HCT116 (cell line): ENCODE results near the gene PCSK2. TPM values are rescaled to one million over a fixed set of nuclear protein-coding genes. Genes with fewer than 3 reads are reported as not detected.

Experiments used
- ATAC-seq: fragments of 200-7000 bp; cut with Tn5 transposase; 2 replicates; pipeline ENCODE4 v1.9.1; 2020; ENCODE audit warnings: mild to moderate bottlenecking, moderate library complexity
- BruUV-seq: library from RNA; stranded (reverse); fragments of 400-500 nt; replicated peaks from 2 replicates; lab custom pipeline; 2021; lab: Mats Ljungman, UMichigan
- CTCF ChIA-PET: fragments of 300-600 bp; sonication (Branson Sonifier 250); formaldehyde crosslinking; loops from one replicate; lab custom pipeline; 2021; ENCODE audit warnings: antibody characterized with exemption; lab: Charles Lee
- POLR2A ChIA-PET: fragments of 300-600, 350-600 bp; sonication (Branson Sonifier 250); formaldehyde crosslinking; loops from one replicate; lab custom pipeline; 2021; ENCODE audit warnings: antibody characterized with exemption; lab: Charles Lee
- RAD21 ChIA-PET, 2 experiments: fragments of 300-600 bp; sonication (Branson Sonifier 250); formaldehyde crosslinking; loops; one replicate each; lab custom pipeline; 2023; ENCODE audit warnings: low total read pairs in 2 of 2; ENCODE audit not compliant: uncharacterized antibody in 2 of 2, unreplicated experiment in 2 of 2, low non-redundant PET in 1 of 2; lab: Charles Lee
- DNase-seq: peaks from one replicate; pipeline ENCODE4 v3.0.0-alpha.2; 2010; ENCODE audit warnings: low read depth, low spot score
- H2AFZ ChIP-seq: fragments of 200-600 bp; shearing (Covaris generic), sonication (generic); 2 replicates; pipeline ENCODE4 v1.6.1; 2017; ENCODE audit warnings: low read depth, mixed run types, mixed read lengths, antibody characterized with exemption, low read length; ENCODE audit not compliant: poor library complexity, severe bottlenecking
- H3K27ac ChIP-seq: 2 replicates; pipeline ENCODE4 v1.5.1; 2012; ENCODE audit warnings: low read depth, low read length
- H3K27me3 ChIP-seq: fragments of 200-600 bp; sonication (generic); 2 replicates; pipeline ENCODE4 v1.6.1; 2016; ENCODE audit warnings: mixed run types, low read length, mixed read lengths; ENCODE audit not compliant: insufficient read depth
- H3K36me3 ChIP-seq, 2 experiments: fragments of 200-500 bp in 1 of 2; fragments of 200-600 bp in 1 of 2; sonication (Bioruptor generic) in 1 of 2; sonication (generic) in 1 of 2; 2 replicates each; pipeline versions ENCODE4 v1.5.1 to v1.6.1; 2014 to 2016; ENCODE audit warnings: low read length in 2 of 2, inconsistent platforms in 1 of 2, mixed read lengths in 1 of 2, mixed run types in 1 of 2; ENCODE audit not compliant: insufficient read depth in 2 of 2, control insufficient read depth in 1 of 2
- H3K4me1 ChIP-seq, 2 experiments: fragments of 200-600 bp in 1 of 2; sonication (generic) in 1 of 2; 2 replicates each; pipeline versions ENCODE4 v1.5.1 to v1.6.1; 2012 to 2017; ENCODE audit warnings: low read length in 2 of 2, inconsistent platforms in 1 of 2, mild to moderate bottlenecking in 1 of 2, mixed read lengths in 1 of 2, mixed run types in 1 of 2, moderate library complexity in 1 of 2; ENCODE audit not compliant: insufficient read depth in 2 of 2, control insufficient read depth in 1 of 2
- H3K4me2 ChIP-seq: fragments of 200-600 bp; sonication (generic); 2 replicates; pipeline ENCODE4 v1.6.1; 2017; ENCODE audit warnings: mixed run types, low read length, mixed read lengths
- H3K4me3 ChIP-seq, 2 experiments: fragments of 200-600 bp in 1 of 2; sonication (generic) in 1 of 2; replicated peaks in 1 of 2; 2 replicates each; pipeline ENCODE4 v1.5.1; 2011 to 2016; ENCODE audit warnings: low read length in 2 of 2, control low read depth in 1 of 2, low read depth in 1 of 2, mild to moderate bottlenecking in 1 of 2, mixed read lengths in 1 of 2, mixed run types in 1 of 2
- H3K79me2 ChIP-seq: fragments of 200-600 bp; sonication (generic); 2 replicates; pipeline ENCODE4 v1.6.1; 2017; ENCODE audit warnings: mild to moderate bottlenecking, mixed run types, low read length, moderate library complexity, mixed read lengths; ENCODE audit not compliant: insufficient read depth
- H3K9ac ChIP-seq: fragments of 200-600 bp; sonication (generic); 2 replicates; pipeline ENCODE4 v1.6.1; 2016; ENCODE audit warnings: low read length, mixed read lengths
- H3K9me2 ChIP-seq: fragments of 200-600 bp; sonication (generic), shearing (Covaris generic); 2 replicates; pipeline ENCODE4 v1.6.1; 2017; ENCODE audit warnings: mixed run types, mild to moderate bottlenecking, moderate library complexity; ENCODE audit not compliant: insufficient read depth
- H3K9me3 ChIP-seq, 2 experiments: fragments of 200-500 bp in 1 of 2; fragments of 200-600 bp in 1 of 2; sonication (Bioruptor generic) in 1 of 2; sonication (generic) in 1 of 2; 2 replicates each; pipeline ENCODE4 v1.6.1; 2014 to 2017; ENCODE audit warnings: low read length in 2 of 2, mixed read lengths in 2 of 2, inconsistent platforms in 1 of 2, low read depth in 1 of 2, mild to moderate bottlenecking in 1 of 2, mixed run types in 1 of 2, moderate library complexity in 1 of 2; ENCODE audit not compliant: control insufficient read depth in 1 of 2, insufficient read depth in 1 of 2
- H4K20me1 ChIP-seq: fragments of 200-600 bp; sonication (generic), shearing (Covaris generic); 2 replicates; pipeline ENCODE4 v1.6.1; 2017; ENCODE audit warnings: mixed run types, mild to moderate bottlenecking, moderate library complexity; ENCODE audit not compliant: insufficient read depth
- CEBPB ChIP-seq: IDR thresholded peaks from 2 replicates; pipeline ENCODE4 v1.6.1; 2012; ENCODE audit warnings: low read depth
- CTCF ChIP-seq, 3 experiments: fragments of 200-600 bp in 1 of 3; sonication (generic) in 1 of 3; IDR thresholded peaks in 2 of 3; conservative IDR thresholded peaks in 1 of 3; 2 replicates each; pipeline ENCODE4 v1.5.1; 2012 to 2017; ENCODE audit warnings: low read depth in 2 of 3, low read length in 2 of 3, antibody characterized with exemption in 1 of 3, borderline replicate concordance in 1 of 3, control low read depth in 1 of 3, mild to moderate bottlenecking in 1 of 3, mixed read lengths in 1 of 3, mixed run types in 1 of 3, moderate library complexity in 1 of 3; ENCODE audit not compliant: insufficient read depth in 1 of 3
- EGR1 ChIP-seq: IDR thresholded peaks from 2 replicates; pipeline ENCODE4 v1.6.1; 2012; ENCODE audit warnings: low read depth
- ELF1 ChIP-seq: IDR thresholded peaks from 2 replicates; pipeline ENCODE4 v1.6.1; 2012; ENCODE audit warnings: low read depth, borderline replicate concordance
- EZH2 ChIP-seq: fragments of 200-600 bp; sonication (generic); IDR thresholded peaks from 2 replicates; pipeline ENCODE4 v1.6.1; 2017; ENCODE audit warnings: antibody characterized with exemption, mixed run types
- JUND ChIP-seq: IDR thresholded peaks from 2 replicates; pipeline ENCODE4 v1.6.1; 2012
- POLR2A ChIP-seq: IDR thresholded peaks from 2 replicates; pipeline ENCODE4 v1.7.0; 2011; ENCODE audit warnings: borderline replicate concordance; ENCODE audit not compliant: insufficient read depth, insufficient read length; ENCODE audit errors: extremely low read depth
- RAD21 ChIP-seq: IDR thresholded peaks from 2 replicates; pipeline ENCODE4 v1.6.1; 2012; ENCODE audit warnings: low read depth, mild to moderate bottlenecking
- SIN3A ChIP-seq: IDR thresholded peaks from 2 replicates; pipeline ENCODE4 v1.6.1; 2012; ENCODE audit warnings: low read depth
- SRF ChIP-seq: IDR thresholded peaks from 2 replicates; pipeline ENCODE4 v1.6.1; 2012; ENCODE audit warnings: low read depth
- TCF7L2 ChIP-seq: IDR thresholded peaks from 2 replicates; pipeline ENCODE4 v1.7.0; 2011; ENCODE audit warnings: borderline replicate concordance, inconsistent platforms; ENCODE audit not compliant: insufficient read depth, insufficient read length; ENCODE audit errors: extremely low read depth
- intact Hi-C: fragments of 100-400 bp; cut with micrococcal nuclease; formaldehyde crosslinking; loops from 2 replicates; pipeline ENCODE4 v1.10.0; 2022
- total RNA-seq: library from RNA; stranded (reverse); gene quantifications from one replicate; pipeline ENCODE4 v1.2.1, GENCODE V29; 2021; ENCODE audit not compliant: unreplicated experiment
- TF ChIP-seq, protein P1 (sequence below): IDR thresholded peaks from 2 replicates; pipeline ENCODE4 v1.6.1; 2012
- TF ChIP-seq, protein P2 (sequence below): IDR thresholded peaks from 2 replicates; pipeline ENCODE4 v1.6.1; 2012

PCSK2 gene
- total RNA-seq, 1 experiment from 2014 or later, result not detected

DNA sequence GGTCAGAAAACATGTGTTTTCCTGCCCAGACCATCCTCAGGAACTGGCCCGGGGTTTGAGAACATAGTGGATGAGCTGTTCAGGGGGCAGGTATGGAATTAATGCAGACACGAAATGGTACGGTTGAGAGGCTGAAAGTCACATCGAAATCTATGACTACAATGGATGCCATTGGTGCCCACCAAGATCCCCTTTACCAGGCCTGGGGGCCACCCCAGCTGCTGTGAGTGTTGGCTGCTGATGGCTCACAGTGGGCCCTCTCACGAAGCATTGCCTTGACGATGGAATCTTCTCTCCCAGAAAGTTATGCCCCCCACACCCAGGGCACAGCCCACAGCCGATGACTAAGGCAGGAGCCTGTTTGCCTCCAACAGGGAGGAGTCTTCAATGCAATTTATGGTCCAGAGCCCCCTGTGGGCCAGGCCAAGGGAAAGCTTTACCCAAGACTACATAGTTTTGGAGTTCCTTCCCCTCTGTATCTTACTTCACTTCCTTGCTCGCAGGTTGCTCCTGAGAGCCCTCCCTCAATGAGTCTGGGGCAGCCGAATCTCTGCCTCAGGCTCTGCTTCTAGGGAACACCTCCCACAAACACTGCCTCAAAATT lies 211.7 kb downstream of the PCSK2 start:
- Histone ChIP-seq H3K4me3 (no peak overlapping the region), H3K9ac (no peak overlapping the region), H3K27me3 (peaks cover 23% of the 10 kb centered on the region), H2AFZ (no peak overlapping the region), H3K4me2 (no peak overlapping the region), H3K79me2 (no peaks in the 10 kb centered on the region), H3K4me1 (no peaks in the 10 kb centered on the region), H3K36me3 (no peaks in the 10 kb centered on the region), H4K20me1 (no peaks in the 10 kb centered on the region), H3K9me2 (no peaks in the 10 kb centered on the region), H3K27ac (no peak overlapping the region), H3K9me3 (no peaks in the 10 kb centered on the region)
- ChIA-PET RAD21 (no interaction called here), CTCF (interaction anchor here (1.4 kb wide), 1 partner anchor 635 kb away, joined by 6 read pairs; no protein-coding TSS in a partner anchor), POLR2A (no interaction called here)
- BruUV-seq, result no TSS peak
- ATAC-seq (peak; percentile 74), DNase-seq (no peak)
- intact Hi-C loops, result no loop called here
- TF ChIP-seq CTCF (IDR thresholded peaks at IDR 0.05 in 2 of 3, conservative IDR thresholded peaks at IDR 0.05 in 1 of 3; ENCODE audit: borderline replicate concordance in 1 of 3, insufficient read depth in 1 of 3, low read depth in 2 of 3, low read length in 2 of 3) (0 out of 6 replicates have a peak, but pooled peaks of 1 of the 3 experiments have one; percentile 21), POLR2A (no peak)

DNA sequence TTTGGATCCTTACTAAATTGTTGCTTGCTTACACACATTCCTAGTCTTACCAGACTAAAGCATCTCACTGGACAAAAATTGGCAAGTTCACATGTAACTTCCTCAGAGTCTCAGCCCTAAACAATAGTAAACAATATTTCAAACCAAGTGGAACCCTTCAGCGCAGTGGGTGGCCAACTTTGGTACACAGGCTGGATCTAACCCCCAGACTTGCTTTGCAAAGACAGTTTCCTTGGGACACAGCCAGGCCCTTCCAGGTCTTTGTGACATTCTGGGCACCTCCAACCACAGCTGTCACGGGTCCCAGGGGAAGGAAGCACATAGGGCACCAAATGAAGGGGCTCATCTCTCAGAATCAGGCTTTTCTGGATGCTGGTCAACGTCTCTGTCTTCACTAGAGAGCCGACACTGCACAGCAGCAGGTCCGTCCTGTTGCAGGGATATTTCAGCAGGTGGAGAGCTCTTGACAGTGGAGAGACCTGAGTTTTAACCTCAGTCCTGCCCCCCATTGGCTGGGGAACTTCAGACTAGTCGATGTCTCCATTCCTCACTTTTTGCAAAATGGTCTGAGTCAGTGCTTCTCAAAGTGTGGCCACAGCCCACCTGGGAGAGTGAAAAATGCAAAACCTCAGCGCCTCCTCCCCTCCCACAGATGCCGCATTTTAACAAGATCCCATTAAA lies 212.9 kb downstream of the PCSK2 start:
- intact Hi-C loops, result no loop called here
- H3K4me1 ChIP-seq, result no peaks in the 10 kb centered on the region
- ChIA-PET POLR2A (no interaction called here), RAD21 (no interaction called here), CTCF (interaction anchor here (0.7 to 1.4 kb wide), 2 partner anchors 10 to 636 kb away, joined by 3 to 6 read pairs; no protein-coding TSS in a partner anchor)
- H2AFZ ChIP-seq, result no peak overlapping the region
- ATAC-seq, result no peak
- peaks cover 26% of the 10 kb centered on the region for H3K27me3 ChIP-seq
- H3K4me3 ChIP-seq, result no peak overlapping the region
- DNase-seq, result no peak
- H3K9me2 ChIP-seq, result no peaks in the 10 kb centered on the region
- H3K9ac ChIP-seq, result no peak overlapping the region
- BruUV-seq, result no TSS peak
- TF ChIP-seq, protein P1, sequence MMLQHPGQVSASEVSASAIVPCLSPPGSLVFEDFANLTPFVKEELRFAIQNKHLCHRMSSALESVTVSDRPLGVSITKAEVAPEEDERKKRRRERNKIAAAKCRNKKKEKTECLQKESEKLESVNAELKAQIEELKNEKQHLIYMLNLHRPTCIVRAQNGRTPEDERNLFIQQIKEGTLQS, result no peak
- no peak for TF ChIP-seq RAD21
- TF ChIP-seq EZH2, result no peak
- no peak for TF ChIP-seq ELF1
- TF ChIP-seq SIN3A, result no peak
- no peak for TF ChIP-seq SRF
- no peak for TF ChIP-seq POLR2A
- no peak for TF ChIP-seq TCF7L2
- TF ChIP-seq, protein P2, sequence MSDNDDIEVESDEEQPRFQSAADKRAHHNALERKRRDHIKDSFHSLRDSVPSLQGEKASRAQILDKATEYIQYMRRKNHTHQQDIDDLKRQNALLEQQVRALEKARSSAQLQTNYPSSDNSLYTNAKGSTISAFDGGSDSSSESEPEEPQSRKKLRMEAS, result no peak
- no peak for TF ChIP-seq CEBPB
- no peak for TF ChIP-seq JUND
- TF ChIP-seq EGR1, result no peak
- no peaks in the 10 kb centered on the region for H3K9me3 ChIP-seq
- H3K27ac ChIP-seq, result no peak overlapping the region
- no peak overlapping the region for H3K4me2 ChIP-seq
- no peaks in the 10 kb centered on the region for H4K20me1 ChIP-seq
- no peaks in the 10 kb centered on the region for H3K79me2 ChIP-seq
- no peaks in the 10 kb centered on the region for H3K36me3 ChIP-seq
